HepG2 (cell line): ENCODE data around the gene PLAGL2. TPM values are rescaled to one million over a fixed set of nuclear protein-coding genes. Genes with fewer than 3 reads are reported as not detected.

Experiments used
- ARNT ChIP-seq: fragments of 450-650 bp; IDR thresholded peaks from 2 replicates; pipeline ENCODE4 v1.6.1; 2017
- EHMT2 ChIP-seq: fragments of 200-600 bp; sonication (generic); IDR thresholded peaks from 2 replicates; pipeline ENCODE4 v1.7.0; 2017; ENCODE audit warnings: antibody characterized with exemption, low read depth, low read length, borderline replicate concordance
- FOXA3 ChIP-seq: IDR thresholded peaks from 2 replicates; pipeline ENCODE4 v1.6.1; 2016; ENCODE audit warnings: missing genetic modification reagents, missing compliant biosample characterization
- FOXO1 ChIP-seq: sonication (generic); formaldehyde crosslinking; IDR thresholded peaks from 2 replicates; pipeline ENCODE4 v1.4.0; 2020; ENCODE audit warnings: missing genetic modification reagents
- HDAC1 ChIP-seq: sonication (generic); formaldehyde crosslinking; IDR thresholded peaks from 2 replicates; pipeline ENCODE4 v1.5.1; 2020; ENCODE audit warnings: mild to moderate bottlenecking, missing genetic modification reagents
- ISL2 ChIP-seq: sonication (generic); formaldehyde crosslinking; IDR thresholded peaks from 2 replicates; pipeline ENCODE4 v1.5.0; 2020; ENCODE audit warnings: missing genetic modification reagents
- NFIC ChIP-seq: IDR thresholded peaks from 2 replicates; pipeline ENCODE4 v1.6.1; 2012; ENCODE audit warnings: mild to moderate bottlenecking, low read length, inconsistent platforms
- SALL2 ChIP-seq: sonication (generic); formaldehyde crosslinking; IDR thresholded peaks from 2 replicates; pipeline ENCODE4 v1.8.1; 2023; ENCODE audit warnings: mild to moderate bottlenecking, missing genetic modification reagents, inconsistent platforms
- SOX13 ChIP-seq, 3 experiments: fragments of 450-650 bp in 1 of 3; sonication (generic) in 1 of 3; formaldehyde crosslinking in 1 of 3; IDR thresholded peaks in 2 of 3; conservative IDR thresholded peaks in 1 of 3; 2 replicates each; pipeline versions ENCODE4 v1.5.0 to v1.6.1; 2016 to 2020; ENCODE audit warnings: antibody characterized with exemption in 1 of 3, mild to moderate bottlenecking in 1 of 3, missing compliant biosample characterization in 1 of 3, missing genetic modification reagents in 1 of 3, moderate library complexity in 1 of 3
- ZNF12 ChIP-seq: sonication (generic); formaldehyde crosslinking; IDR thresholded peaks from 2 replicates; pipeline ENCODE4 v1.5.0; 2020; ENCODE audit warnings: missing genetic modification reagents
- ZNF205 ChIP-seq: IDR thresholded peaks from 2 replicates; pipeline ENCODE4 v1.6.1; 2018; ENCODE audit warnings: missing biosample characterization, missing genetic modification reagents
- ZNF431 ChIP-seq: sonication (generic); formaldehyde crosslinking; IDR thresholded peaks from 2 replicates; pipeline ENCODE4 v1.9.0; 2022; ENCODE audit warnings: missing genetic modification reagents, low read depth, mild to moderate bottlenecking, borderline replicate concordance
- ZNF549 ChIP-seq: sonication (generic); formaldehyde crosslinking; IDR thresholded peaks from 2 replicates; pipeline ENCODE4 v1.5.0; 2020; ENCODE audit warnings: missing genetic modification reagents
- ZNF550 ChIP-seq: sonication (generic); formaldehyde crosslinking; IDR thresholded peaks from 2 replicates; pipeline ENCODE4 v1.4.0; 2020; ENCODE audit warnings: mild to moderate bottlenecking, missing genetic modification reagents, borderline replicate concordance
- ZNF614 ChIP-seq: IDR thresholded peaks from 2 replicates; pipeline ENCODE4 v1.6.1; 2018; ENCODE audit warnings: missing biosample characterization, missing genetic modification reagents, inconsistent platforms, borderline replicate concordance
- ZNF878 ChIP-seq: sonication (generic); formaldehyde crosslinking; IDR thresholded peaks from 2 replicates; pipeline ENCODE4 v1.8.1; 2023; ENCODE audit warnings: mild to moderate bottlenecking, missing genetic modification reagents, moderate library complexity
- polyA plus RNA-seq, 8 experiments: library from polyadenylated mRNA; depleted of rRNA in 3 of 8; stranded (reverse) in 7 of 8; unstranded in 1 of 8; fragments of >200 nt; fragmentation: Illumina TruSeq in 4 of 8; extraction: Trizol in 4 of 8; gene quantifications; 2 replicates each; pipeline versions ENCODE4 v1.2.1 to v1.2.3, GENCODE V29; 2011 to 2016; ENCODE audit warnings: low read depth in 4 of 8, missing spikeins in 1 of 8, mixed read lengths in 1 of 8; ENCODE audit not compliant: insufficient read depth in 1 of 8
- total RNA-seq, 5 experiments: library from RNA; depleted of rRNA; stranded (reverse); fragments of >200 nt; fragmentation: Illumina TruSeq; extraction: Trizol; gene quantifications; 2 replicates each; pipeline ENCODE4 v1.2.3, GENCODE V29; 2016; ENCODE audit warnings: low read depth in 1 of 5
- TF ChIP-seq, protein P1 (sequence below): sonication (generic); formaldehyde crosslinking; IDR thresholded peaks from 2 replicates; pipeline ENCODE4 v1.5.1; 2020; ENCODE audit warnings: mild to moderate bottlenecking, missing genetic modification reagents, moderate library complexity
- TF ChIP-seq, protein P2 (sequence below): sonication (generic); formaldehyde crosslinking; IDR thresholded peaks from 2 replicates; pipeline ENCODE4 v1.4.0; 2020; ENCODE audit warnings: mild to moderate bottlenecking, missing genetic modification reagents
- TF ChIP-seq, protein P3 (sequence below): sonication (generic); formaldehyde crosslinking; conservative IDR thresholded peaks from 2 replicates; pipeline ENCODE4 v1.8.1; 2023; ENCODE audit warnings: missing genetic modification reagents

PLAGL2 gene
- total and polyA plus RNA-seq, 2 of the 13 experiments (the other 11 are each of a cell fraction or from before 2014, with no cell fraction given) = 15.2 to 15.3 TPM

DNA sequence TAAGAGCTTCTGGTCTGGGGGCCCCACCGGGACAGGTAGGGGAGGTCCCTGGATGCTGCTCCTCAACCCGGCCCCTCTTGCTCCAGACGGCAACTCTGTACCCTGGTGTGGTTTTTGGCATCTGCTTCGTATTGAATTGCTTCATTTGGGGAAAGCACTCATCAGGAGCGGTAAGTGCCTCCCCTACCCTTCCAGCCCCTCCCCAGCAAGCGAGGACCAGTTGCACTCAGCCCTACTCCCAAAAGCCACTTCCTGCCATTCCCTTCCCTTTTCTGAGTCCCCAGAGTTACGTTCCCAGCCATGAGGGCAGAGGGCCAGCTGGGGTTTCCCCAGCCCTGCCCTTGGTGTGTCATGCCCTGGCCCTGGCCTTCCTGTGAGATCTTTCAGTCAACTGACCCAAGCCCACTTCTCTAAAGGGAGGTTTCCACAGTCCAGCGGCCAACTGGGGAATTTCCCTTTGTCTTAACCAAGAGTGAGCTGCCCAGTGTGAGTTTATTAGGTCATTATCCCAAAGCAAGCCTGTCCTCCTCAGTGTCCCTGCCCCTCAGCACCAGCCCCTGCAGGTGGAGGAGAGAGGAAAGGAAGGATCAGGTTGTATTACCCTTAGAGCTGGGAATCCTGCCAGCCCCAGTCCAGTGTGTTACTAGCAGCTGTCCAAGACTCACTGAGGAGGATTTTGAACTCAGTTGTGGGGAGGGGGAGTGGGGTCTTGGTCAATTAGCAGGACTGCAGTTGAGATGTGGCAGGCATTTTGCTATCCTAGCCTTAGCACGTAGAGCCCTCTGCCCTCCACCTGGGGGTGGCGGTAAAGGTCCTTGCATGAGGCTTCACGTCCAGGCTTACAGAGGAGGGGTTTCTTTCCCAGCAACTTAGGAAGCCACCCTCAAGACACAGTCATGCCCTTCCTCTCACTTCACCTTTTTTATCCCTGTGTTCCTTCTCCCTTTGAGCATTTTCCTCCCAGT lies 52.2 kb downstream of the PLAGL2 start (continued):
- TF ChIP-seq SOX13 (IDR thresholded peaks at IDR 0.05) = no peak
- TF ChIP-seq SOX13 (CRISPR knock-in tag; conservative IDR thresholded peaks at IDR 0.05 in 1 of 2, IDR thresholded peaks at IDR 0.05 in 1 of 2) = no peak
- TF ChIP-seq NFIC = no peak
- no peak for TF ChIP-seq ZNF878
- no peak for TF ChIP-seq ZNF614 (CRISPR knock-in tag)
- TF ChIP-seq ZNF205 (CRISPR knock-in tag) = no peak
- TF ChIP-seq ZNF12 (CRISPR knock-in tag) = no peak
- no peak for TF ChIP-seq EHMT2
- TF ChIP-seq, protein P1, sequence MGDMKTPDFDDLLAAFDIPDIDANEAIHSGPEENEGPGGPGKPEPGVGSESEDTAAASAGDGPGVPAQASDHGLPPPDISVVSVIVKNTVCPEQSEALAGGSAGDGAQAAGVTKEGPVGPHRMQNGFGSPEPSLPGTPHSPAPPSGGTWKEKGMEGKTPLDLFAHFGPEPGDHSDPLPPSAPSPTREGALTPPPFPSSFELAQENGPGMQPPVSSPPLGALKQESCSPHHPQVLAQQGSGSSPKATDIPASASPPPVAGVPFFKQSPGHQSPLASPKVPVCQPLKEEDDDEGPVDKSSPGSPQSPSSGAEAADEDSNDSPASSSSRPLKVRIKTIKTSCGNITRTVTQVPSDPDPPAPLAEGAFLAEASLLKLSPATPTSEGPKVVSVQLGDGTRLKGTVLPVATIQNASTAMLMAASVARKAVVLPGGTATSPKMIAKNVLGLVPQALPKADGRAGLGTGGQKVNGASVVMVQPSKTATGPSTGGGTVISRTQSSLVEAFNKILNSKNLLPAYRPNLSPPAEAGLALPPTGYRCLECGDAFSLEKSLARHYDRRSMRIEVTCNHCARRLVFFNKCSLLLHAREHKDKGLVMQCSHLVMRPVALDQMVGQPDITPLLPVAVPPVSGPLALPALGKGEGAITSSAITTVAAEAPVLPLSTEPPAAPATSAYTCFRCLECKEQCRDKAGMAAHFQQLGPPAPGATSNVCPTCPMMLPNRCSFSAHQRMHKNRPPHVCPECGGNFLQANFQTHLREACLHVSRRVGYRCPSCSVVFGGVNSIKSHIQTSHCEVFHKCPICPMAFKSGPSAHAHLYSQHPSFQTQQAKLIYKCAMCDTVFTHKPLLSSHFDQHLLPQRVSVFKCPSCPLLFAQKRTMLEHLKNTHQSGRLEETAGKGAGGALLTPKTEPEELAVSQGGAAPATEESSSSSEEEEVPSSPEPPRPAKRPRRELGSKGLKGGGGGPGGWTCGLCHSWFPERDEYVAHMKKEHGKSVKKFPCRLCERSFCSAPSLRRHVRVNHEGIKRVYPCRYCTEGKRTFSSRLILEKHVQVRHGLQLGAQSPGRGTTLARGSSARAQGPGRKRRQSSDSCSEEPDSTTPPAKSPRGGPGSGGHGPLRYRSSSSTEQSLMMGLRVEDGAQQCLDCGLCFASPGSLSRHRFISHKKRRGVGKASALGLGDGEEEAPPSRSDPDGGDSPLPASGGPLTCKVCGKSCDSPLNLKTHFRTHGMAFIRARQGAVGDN (CRISPR knock-in tag) = peak; percentile 76
- TF ChIP-seq FOXO1 (CRISPR knock-in tag) = no peak
- TF ChIP-seq, protein P2, sequence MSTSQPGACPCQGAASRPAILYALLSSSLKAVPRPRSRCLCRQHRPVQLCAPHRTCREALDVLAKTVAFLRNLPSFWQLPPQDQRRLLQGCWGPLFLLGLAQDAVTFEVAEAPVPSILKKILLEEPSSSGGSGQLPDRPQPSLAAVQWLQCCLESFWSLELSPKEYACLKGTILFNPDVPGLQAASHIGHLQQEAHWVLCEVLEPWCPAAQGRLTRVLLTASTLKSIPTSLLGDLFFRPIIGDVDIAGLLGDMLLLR (CRISPR knock-in tag) = no peak
- no peak for TF ChIP-seq SALL2
- no peak for TF ChIP-seq ISL2 (CRISPR knock-in tag)
- TF ChIP-seq ARNT = no peak
- TF ChIP-seq, protein P3, sequence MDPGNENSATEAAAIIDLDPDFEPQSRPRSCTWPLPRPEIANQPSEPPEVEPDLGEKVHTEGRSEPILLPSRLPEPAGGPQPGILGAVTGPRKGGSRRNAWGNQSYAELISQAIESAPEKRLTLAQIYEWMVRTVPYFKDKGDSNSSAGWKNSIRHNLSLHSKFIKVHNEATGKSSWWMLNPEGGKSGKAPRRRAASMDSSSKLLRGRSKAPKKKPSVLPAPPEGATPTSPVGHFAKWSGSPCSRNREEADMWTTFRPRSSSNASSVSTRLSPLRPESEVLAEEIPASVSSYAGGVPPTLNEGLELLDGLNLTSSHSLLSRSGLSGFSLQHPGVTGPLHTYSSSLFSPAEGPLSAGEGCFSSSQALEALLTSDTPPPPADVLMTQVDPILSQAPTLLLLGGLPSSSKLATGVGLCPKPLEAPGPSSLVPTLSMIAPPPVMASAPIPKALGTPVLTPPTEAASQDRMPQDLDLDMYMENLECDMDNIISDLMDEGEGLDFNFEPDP (CRISPR knock-in tag) = no peak
- no peak for TF ChIP-seq ZNF549 (CRISPR knock-in tag)
- TF ChIP-seq ZNF431 (CRISPR knock-in tag) = no peak
- no peak for TF ChIP-seq ZNF550
- no peak for TF ChIP-seq HDAC1 (CRISPR knock-in tag)
- TF ChIP-seq FOXA3 (CRISPR knock-in tag) = 0 out of 2 replicates have a peak, but pooled peaks have one; percentile 5
